ENCODE results near the gene FPGT. TPM values are rescaled to one million over a fixed set of nuclear protein-coding genes. Genes with fewer than 3 reads are reported as not detected.

FPGT gene
- total RNA-seq, 1 donor from 2014 or later, result 9.1 TPM

DNA sequence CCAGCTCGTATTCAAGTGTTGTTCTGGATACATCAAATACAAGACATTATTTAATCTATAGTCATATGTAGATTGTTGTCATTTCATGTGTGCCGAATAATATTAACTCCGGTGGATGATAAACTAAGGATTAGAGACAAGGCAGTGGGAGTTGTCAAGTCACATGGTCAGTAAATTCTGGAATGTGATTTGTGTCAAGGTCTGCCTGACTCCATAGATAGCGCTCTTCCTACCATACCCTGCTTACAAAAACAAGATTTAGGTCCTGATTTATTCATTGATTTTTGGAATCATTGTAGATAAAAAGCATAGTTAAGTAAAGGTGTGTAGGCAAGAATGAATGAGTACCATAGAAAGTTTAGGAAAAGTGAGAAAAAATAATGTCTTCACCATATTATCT, 39.7 kb downstream of the FPGT start:
- no peaks in the 10 kb centered on the region for H3K27me3 Mint-ChIP-seq (ENCODE audit: low read depth, unreplicated experiment)
- Histone ChIP-seq H3K27me3 (ENCODE audit: insufficient read depth, low read length) (no peaks in the 10 kb centered on the region), H3K27ac (ENCODE audit: low read depth, low read length) (no peak overlapping the region), H3K4me1 (ENCODE audit: insufficient read depth, low read length) (no peaks in the 10 kb centered on the region), H4K20me1 (ENCODE audit: insufficient read depth, low read length) (no peaks in the 10 kb centered on the region), H3K79me2 (ENCODE audit: insufficient read depth, low read length) (no peaks in the 10 kb centered on the region), H3K9me3 (ENCODE audit: insufficient read depth, low read depth, low read length) (no peaks in the 10 kb centered on the region), H3K9ac (ENCODE audit: low read length) (no peak overlapping the region), H2AFZ (ENCODE audit: low read depth, low read length) (no peak overlapping the region), H3K4me2 (ENCODE audit: low read length) (no peak overlapping the region), H3K36me3 (ENCODE audit: insufficient read depth, low read length) (no peaks in the 10 kb centered on the region), H3K4me3 (ENCODE audit: insufficient read depth, low read depth, low read length) (no peak overlapping the region)
- H3K27ac Mint-ChIP-seq (ENCODE audit: unreplicated experiment), result no peak overlapping the region
- FAIRE-seq (no peak), DNase-seq (ENCODE audit: low read depth) (no peak)
- H3K4me3 Mint-ChIP-seq (ENCODE audit: unreplicated experiment), result no peak overlapping the region
- H3K4me1 Mint-ChIP-seq (ENCODE audit: low read depth, unreplicated experiment), result no peaks in the 10 kb centered on the region
- no peaks in the 10 kb centered on the region for H3K9me3 Mint-ChIP-seq (ENCODE audit: unreplicated experiment)
- TF ChIP-seq EZH2 (IDR thresholded peaks at IDR 0.05; ENCODE audit: insufficient read depth, low read length), result no peak
- TF ChIP-seq, protein P1, sequence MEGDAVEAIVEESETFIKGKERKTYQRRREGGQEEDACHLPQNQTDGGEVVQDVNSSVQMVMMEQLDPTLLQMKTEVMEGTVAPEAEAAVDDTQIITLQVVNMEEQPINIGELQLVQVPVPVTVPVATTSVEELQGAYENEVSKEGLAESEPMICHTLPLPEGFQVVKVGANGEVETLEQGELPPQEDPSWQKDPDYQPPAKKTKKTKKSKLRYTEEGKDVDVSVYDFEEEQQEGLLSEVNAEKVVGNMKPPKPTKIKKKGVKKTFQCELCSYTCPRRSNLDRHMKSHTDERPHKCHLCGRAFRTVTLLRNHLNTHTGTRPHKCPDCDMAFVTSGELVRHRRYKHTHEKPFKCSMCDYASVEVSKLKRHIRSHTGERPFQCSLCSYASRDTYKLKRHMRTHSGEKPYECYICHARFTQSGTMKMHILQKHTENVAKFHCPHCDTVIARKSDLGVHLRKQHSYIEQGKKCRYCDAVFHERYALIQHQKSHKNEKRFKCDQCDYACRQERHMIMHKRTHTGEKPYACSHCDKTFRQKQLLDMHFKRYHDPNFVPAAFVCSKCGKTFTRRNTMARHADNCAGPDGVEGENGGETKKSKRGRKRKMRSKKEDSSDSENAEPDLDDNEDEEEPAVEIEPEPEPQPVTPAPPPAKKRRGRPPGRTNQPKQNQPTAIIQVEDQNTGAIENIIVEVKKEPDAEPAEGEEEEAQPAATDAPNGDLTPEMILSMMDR (IDR thresholded peaks at IDR 0.05; ENCODE audit: insufficient read depth, low read depth, low read length), result no peak
- no peaks in the 10 kb centered on the region for H3K36me3 Mint-ChIP-seq (ENCODE audit: low read depth, unreplicated experiment)

DNA sequence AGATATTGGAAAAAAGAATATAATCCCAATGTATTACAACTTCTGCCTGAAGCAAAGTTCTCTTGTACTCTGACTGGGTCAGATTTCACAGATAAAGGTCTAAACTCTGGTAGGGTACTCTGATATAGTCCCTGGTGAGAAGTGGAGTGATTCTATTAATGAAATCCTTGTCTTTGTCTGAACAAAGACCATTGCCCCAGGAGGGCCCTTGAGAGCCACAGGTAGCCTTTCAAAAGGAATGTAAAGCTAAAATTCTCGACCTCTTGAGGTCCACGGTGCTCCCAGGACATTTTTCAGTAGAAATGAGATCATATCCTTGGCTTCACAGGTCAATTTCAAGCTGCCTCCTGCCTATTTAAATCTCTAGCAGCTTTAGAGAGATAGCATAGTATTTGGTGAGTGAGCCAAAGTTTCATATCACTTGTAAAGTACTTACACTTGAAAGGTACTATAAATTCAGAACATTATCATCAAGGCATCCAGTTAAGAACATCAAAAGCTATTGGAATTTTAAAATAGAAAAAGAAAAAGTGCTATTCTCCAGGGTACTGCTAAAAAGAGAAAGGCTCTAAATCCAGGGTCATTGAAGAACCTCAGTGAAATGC, 47.2 kb downstream of the FPGT start:
- H3K9ac ChIP-seq (ENCODE audit: low read length), result no peak overlapping the region
- H3K27ac Mint-ChIP-seq (ENCODE audit: unreplicated experiment), result no peak overlapping the region
- no peaks in the 10 kb centered on the region for H4K20me1 ChIP-seq (ENCODE audit: insufficient read depth, low read length)
- peaks cover 25% of the 10 kb centered on the region for H3K4me1 Mint-ChIP-seq (ENCODE audit: low read depth, unreplicated experiment)
- no peaks in the 10 kb centered on the region for H3K27me3 Mint-ChIP-seq (ENCODE audit: low read depth, unreplicated experiment)
- H3K4me3 ChIP-seq (ENCODE audit: insufficient read depth, low read depth, low read length), result no peak overlapping the region
- no peak for FAIRE-seq
- no peaks in the 10 kb centered on the region for H3K27me3 ChIP-seq (ENCODE audit: insufficient read depth, low read length)
- H3K36me3 ChIP-seq (ENCODE audit: insufficient read depth, low read length), result no peaks in the 10 kb centered on the region
- H3K9me3 ChIP-seq (ENCODE audit: insufficient read depth, low read depth, low read length), result no peaks in the 10 kb centered on the region
- no peak for DNase-seq (ENCODE audit: low read depth)
- no peak overlapping the region for H3K27ac ChIP-seq (ENCODE audit: low read depth, low read length)
- H3K79me2 ChIP-seq (ENCODE audit: insufficient read depth, low read length), result no peaks in the 10 kb centered on the region
- H3K36me3 Mint-ChIP-seq (ENCODE audit: low read depth, unreplicated experiment), result no peaks in the 10 kb centered on the region
- no peak for TF ChIP-seq EZH2 (IDR thresholded peaks at IDR 0.05; ENCODE audit: insufficient read depth, low read length)
- TF ChIP-seq, protein P1 (IDR thresholded peaks at IDR 0.05; ENCODE audit: insufficient read depth, low read depth, low read length), result no peak
- H3K4me3 Mint-ChIP-seq (ENCODE audit: unreplicated experiment), result no peak overlapping the region
- H3K4me2 ChIP-seq (ENCODE audit: low read length), result no peak overlapping the region
- peaks cover 4% of the 10 kb centered on the region for H3K4me1 ChIP-seq (ENCODE audit: insufficient read depth, low read length)
- no peaks in the 10 kb centered on the region for H3K9me3 Mint-ChIP-seq (ENCODE audit: unreplicated experiment)
- H2AFZ ChIP-seq (ENCODE audit: low read depth, low read length), result no peak overlapping the region

DNA sequence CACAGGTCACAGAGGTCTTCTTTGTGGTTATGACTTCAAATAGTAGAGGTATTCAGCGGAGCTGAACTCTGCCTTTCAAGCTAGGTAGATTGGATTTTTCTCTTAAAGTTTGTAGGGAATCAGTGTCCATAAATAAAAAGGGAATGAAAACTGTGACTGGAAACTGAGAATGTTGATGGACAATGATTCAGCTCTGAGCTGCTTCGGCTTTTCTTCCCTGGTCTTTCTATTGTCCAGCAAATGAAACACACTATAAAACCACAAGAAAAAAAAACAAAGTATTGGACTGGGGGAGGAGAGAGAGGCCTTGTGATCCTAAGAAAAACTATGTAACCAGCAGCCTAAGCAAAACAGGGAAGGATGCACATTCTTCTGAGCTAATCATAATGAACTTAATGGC, 48.3 kb downstream of the FPGT start:
- Mint-ChIP-seq H3K4me1 (ENCODE audit: low read depth, unreplicated experiment) (peaks cover 25% of the 10 kb centered on the region), H3K4me3 (ENCODE audit: unreplicated experiment) (no peak overlapping the region), H3K27me3 (ENCODE audit: low read depth, unreplicated experiment) (no peaks in the 10 kb centered on the region), H3K27ac (ENCODE audit: unreplicated experiment) (peak overlapping the region; percentile 42), H3K9me3 (ENCODE audit: unreplicated experiment) (no peaks in the 10 kb centered on the region), H3K36me3 (ENCODE audit: low read depth, unreplicated experiment) (no peaks in the 10 kb centered on the region)
- Histone ChIP-seq H3K79me2 (ENCODE audit: insufficient read depth, low read length) (no peaks in the 10 kb centered on the region), H3K9me3 (ENCODE audit: insufficient read depth, low read depth, low read length) (no peaks in the 10 kb centered on the region), H3K36me3 (ENCODE audit: insufficient read depth, low read length) (no peaks in the 10 kb centered on the region), H3K4me2 (ENCODE audit: low read length) (peak overlapping the region; percentile 15), H3K27ac (ENCODE audit: low read depth, low read length) (no peak overlapping the region), H3K9ac (ENCODE audit: low read length) (no peak overlapping the region), H3K4me3 (ENCODE audit: insufficient read depth, low read depth, low read length) (no peak overlapping the region), H4K20me1 (ENCODE audit: insufficient read depth, low read length) (no peaks in the 10 kb centered on the region), H2AFZ (ENCODE audit: low read depth, low read length) (no peak overlapping the region), H3K4me1 (ENCODE audit: insufficient read depth, low read length) (peaks cover 4% of the 10 kb centered on the region), H3K27me3 (ENCODE audit: insufficient read depth, low read length) (no peaks in the 10 kb centered on the region)
- no peak for FAIRE-seq
- peak; percentile 42 for DNase-seq (ENCODE audit: low read depth)
- TF ChIP-seq EZH2 (IDR thresholded peaks at IDR 0.05; ENCODE audit: insufficient read depth, low read length), result no peak
- TF ChIP-seq, protein P1 (IDR thresholded peaks at IDR 0.05; ENCODE audit: insufficient read depth, low read depth, low read length), result no peak

Data from astrocyte (in vitro differentiated cells and primary cell).